ENCODE measurements around the gene SNCB.
A peak's percentile ranks its signal among the peaks of the same experiment; 100 is the strongest.

SNCB gene

DNA sequence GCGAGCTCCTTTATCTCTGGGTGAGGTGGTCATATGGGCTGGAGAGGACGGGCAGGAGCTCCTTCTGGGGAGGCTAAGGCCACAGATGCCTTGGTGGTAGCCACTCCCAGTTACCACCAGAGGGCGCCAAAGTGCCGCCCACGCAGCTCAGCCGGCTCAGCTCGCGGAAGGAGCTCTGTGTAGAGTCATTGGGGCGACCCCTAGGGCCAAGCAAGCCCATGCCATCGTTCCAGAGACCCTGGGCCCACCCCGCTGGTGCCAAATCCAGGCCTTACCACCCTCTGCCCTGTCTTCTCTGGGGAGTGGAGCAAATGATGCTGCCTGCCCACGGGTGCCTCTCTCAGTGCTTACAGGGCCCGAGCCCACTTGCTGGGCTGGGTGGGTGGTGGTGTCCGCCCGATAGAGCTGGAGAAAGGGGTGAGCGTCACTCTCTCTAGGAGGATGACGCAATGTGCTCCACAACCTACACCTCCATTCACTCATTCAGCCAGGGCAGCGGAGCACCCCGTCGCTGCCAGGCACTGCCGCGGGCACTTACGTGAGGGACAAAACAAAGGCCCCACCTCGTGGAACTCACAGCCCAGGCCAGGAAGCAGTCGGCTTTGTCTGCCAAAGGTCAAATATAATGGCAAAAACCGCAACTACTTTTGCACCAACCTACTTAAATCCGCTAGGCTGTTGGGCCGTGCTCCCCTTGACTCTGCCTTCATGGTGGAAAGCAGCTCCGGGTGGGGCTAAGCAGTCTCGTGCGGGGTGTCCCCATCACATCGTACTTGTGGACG is 30.7 kb upstream of the SNCB start:
- peak; percentile 48 for DNase-seq

DNA sequence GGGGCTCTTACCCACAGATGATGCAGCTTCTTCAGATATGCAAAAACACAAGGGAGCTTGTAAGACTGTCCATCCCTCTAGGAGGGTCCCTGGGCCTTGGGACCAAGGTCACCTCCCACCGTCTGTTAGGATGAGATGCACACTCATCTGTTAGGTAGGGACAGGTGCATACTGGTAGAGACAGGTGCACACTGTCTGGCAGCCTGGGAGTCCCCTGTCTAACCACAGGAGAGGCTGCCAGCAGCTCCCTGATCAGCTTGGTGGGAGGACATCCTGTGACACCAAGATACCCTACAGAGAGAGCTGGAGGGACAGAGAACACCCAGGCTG is 30.2 kb upstream of the SNCB start:
- no peak for DNase-seq

DNA sequence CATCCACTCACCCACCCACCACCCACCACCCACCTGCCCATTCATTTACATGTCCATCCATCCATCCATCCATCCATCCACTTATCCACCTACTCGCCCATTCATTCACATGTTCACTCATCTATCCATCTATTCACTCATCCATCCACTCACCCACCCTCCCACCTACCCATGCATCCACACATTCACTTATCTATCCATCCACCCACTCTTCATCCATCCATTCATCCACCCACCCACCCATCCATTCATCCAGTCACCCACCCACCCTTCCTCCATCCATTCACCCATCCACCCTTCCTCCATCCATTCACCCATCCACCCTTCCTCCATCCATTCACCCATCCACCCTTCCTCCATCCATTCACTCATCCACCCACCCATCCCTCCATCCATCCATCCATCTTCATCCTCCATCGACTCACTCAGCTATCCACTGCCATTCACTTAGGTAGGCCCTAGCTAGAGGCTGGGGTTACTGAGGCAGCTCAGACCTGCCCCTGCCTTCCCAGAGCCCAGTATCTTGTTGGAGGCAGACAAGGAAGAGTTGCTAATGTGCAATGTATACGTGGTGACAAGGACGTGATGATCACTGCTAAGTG is 29.6 kb upstream of the SNCB start:
- no peak for DNase-seq

DNA sequence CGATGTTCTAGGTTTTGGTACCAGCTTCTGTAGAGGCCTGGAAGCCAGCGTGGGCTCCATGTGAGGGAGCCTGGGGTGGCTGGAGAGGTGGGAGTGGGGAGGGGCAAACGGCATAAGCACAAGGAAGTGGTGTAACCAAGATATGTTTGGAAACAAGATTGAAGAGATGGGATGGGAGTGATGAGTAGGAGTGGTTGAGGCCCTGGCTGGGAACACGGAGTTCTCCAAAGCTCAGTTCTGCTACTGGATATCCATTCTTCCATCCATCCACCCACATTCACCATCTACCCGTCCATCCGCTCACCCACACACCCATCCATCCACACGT is 29.1 kb upstream of the SNCB start:
- no peak for DNase-seq

DNA sequence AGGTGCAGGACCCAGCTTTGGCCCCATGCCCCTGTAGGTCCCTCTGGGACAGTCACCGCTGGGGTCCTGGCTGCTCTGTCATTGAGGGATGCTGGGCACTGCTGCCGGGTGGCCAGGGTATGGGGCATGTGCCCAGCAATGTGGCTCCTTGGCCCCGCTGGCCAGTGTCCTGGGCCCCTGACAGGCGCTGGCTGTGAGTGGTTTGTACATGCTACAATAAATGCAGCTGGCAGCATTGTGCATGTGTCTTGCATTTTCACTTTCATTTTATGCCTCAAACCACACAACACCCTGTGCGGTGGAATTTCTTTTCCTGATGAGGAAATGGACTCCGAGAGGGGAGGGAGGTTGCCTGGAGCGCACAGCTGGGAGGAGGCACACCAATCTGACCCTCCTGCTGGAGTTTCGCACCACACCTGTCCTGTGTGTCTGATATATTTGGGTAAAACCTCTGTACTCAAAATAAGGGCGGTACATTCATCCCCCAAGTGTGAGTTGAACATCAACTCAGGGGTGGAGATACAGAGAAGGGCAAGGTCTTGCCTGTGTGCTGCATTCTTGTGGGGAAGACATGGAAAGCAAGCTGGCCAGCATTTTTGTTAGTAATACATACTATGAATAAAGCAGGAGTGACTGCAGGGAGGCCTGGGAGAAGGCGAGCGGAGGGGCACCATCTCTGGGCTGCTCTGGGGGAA is 28.6 kb upstream of the SNCB start:
- DNase-seq, result no peak

DNA sequence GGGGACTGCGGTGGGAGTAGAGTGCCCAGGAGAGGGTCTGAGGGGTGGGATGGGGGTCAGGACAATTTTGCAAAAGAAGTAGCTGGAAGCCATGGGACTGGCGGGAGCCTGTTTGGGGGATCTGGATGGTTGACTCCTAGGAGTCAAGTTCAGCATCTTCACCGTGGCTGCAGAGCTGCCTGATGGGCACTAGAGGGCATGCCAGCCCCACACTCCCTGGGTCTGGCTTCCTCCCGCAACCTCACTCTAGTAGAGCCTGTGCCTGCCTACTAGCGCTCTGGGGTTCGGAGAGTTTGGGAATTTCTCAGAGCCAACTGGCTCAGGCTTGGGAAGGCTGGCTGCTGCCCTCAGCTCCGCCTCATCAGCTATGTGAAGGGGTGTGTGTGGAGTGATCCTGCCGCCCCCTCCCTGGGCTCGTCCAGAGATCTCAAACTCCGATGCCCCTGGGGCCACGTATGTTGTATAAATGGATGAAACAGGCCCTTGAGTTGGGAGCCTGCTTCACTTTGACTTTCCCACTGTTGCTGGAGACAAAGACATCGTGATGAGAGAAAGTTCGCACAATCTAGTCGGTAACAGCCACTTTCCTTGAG is 27.8 kb upstream of the SNCB start:
- peak; percentile 32 for DNase-seq

DNA sequence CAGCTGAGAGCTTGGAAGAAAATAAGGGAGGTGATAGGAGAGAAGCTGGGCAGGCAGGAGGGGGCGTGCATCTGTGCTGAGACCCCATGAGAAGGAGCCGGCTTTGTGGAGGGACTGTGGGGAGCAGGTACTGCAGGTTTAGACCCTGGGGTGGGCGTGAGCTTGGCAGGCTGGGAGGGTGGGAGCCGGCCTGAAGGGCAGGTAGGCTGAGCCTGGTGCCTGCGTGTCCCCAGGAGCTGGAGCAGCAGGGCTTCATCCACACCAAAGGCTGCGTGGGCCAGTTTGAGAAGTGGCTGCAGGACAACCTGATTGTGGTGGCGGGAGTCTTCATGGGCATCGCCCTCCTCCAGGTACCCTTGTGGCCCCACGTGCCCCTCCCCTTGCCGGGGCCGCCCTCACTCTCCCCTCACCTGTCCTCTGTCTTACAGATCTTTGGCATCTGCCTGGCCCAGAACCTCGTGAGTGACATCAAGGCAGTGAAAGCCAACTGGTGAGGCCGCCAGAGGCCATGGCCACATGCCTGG is 26.2 kb upstream of the SNCB start:
- DNase-seq, result no peak

DNA sequence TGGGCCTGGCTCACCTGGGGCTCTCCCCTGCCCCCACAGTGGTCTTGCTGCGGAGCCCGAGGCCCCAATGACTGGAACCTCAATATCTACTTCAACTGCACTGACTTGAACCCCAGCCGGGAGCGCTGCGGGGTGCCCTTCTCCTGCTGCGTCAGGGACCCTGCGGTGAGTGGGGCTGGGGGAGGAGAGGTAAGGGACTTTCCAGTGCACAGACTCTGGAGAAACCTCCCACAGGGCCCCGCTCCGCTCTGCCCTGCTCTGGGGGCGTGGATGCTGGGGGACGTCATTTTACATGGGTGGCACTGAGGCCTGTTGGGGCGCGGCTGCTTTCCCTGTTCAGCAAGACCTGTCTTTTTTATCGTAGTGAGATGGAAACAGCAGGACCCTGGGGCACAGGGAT is 24.5 kb upstream of the SNCB start:
- DNase-seq, result no peak

DNA sequence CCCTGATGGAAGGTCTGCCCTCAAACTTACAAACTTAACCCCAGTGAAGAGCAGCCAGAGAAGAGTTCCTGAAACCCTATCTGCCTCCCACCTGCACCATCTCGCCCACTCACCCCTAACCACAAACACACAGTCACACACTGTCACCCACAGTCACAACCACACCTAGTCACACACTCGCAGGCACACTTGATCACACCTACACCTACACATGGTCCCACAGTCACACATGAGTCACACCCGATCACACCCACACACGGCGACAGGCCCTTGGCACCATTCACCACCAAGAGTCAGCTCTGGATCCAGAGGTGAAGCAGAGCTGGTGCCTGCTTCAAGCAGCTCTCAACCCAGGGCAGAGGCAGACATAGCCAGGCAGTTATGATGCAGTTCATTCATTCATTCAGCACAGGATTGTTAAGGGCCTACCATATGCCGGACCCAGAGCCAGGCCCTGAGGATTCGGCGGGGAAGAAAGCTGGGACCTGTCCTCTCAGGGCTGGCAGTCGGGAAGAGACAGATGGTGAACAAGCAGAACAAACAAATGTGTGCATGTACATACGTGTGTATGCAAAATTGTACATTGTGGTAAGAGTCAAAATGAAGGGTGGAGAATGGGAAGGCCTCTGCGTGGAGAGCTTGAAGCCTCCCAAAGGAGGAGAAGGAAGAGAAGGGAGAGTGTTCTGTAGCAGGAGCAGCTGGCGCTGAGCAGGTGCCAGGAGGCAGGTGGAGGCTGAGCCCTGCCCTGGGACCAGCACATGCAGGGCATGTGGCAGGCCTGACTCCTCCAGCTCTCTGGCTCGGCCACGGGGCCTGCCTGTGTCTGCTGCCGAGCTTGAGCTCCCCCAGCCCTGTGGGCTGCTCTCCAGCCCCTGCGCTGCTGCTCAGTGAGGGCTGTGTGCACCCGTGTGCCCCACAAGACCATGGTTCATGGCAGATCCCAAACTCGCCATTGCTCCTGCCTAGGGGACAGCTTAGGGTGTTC is 23.4 kb upstream of the SNCB start:
- DNase-seq, result no peak

DNA sequence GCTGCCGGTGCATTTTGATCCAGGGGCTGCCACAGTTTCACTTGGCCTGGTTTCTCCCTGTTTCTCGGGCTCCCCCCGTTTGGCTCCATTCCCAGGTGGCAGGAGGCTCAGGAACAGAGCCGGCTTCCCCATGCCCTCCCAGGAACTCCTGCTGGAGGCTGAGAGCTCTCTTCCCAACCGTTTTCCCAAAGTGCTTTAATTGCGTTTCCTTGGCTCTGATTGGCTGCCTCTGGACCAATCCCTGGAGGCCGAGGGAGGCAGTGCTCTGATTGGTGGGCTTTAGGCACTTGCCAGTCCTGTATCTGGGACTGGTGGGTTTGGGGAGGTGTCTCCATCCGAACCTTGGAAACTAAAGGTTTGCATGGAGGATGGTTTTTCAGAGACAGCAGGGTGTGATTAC is 21.8 kb upstream of the SNCB start:
- peak; percentile 8 for DNase-seq

DNA sequence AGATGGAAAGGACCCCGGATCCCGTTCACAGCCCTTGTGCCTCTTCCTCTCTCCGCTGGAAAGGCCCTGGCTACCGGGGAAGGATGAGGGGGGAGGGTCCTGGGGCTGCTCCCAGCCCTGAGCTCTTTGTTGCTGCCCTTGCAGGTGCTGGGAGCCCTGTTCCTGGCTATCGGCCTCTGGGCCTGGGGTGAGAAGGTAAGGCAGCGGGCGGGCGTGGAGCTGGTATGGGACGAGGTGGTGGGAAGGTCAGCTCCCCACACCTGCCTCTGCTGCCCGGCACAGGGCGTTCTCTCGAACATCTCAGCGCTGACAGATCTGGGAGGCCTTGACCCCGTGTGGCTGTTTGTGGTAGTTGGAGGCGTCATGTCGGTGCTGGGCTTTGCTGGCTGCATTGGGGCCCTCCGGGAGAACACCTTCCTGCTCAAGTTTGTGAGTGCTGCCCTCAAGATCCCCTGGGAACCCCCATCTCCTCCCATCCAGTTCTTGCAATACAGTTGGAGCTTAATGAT is 21.2 kb upstream of the SNCB start:
- no peak for DNase-seq

DNA sequence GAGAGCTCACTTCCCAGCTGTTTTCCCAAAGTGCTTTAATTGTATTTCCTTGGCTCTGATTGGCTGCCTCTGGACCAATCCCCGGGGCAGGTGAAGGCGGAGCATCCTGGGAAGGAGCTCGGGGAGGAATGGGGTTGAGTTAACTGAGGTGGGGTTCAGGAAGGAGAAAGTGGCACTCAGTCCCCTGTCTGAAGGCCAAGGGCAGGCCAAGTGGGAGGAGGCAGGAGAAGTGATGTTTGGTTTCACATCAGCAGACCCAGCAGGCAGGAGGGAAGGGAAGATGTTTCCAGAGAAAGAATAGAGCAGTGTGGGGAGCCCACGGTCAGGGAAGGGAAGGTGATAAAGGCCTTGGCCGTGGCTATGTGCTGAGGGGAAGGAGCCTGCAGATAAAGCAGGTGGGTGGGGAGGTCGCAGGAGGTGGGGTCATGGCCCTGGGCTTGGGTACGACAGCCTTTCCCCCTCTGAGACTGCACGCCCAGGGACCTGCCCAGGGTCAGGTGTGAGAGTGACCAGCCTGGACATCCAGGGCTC is 20.1 kb upstream of the SNCB start:
- DNase-seq, result no peak

DNA sequence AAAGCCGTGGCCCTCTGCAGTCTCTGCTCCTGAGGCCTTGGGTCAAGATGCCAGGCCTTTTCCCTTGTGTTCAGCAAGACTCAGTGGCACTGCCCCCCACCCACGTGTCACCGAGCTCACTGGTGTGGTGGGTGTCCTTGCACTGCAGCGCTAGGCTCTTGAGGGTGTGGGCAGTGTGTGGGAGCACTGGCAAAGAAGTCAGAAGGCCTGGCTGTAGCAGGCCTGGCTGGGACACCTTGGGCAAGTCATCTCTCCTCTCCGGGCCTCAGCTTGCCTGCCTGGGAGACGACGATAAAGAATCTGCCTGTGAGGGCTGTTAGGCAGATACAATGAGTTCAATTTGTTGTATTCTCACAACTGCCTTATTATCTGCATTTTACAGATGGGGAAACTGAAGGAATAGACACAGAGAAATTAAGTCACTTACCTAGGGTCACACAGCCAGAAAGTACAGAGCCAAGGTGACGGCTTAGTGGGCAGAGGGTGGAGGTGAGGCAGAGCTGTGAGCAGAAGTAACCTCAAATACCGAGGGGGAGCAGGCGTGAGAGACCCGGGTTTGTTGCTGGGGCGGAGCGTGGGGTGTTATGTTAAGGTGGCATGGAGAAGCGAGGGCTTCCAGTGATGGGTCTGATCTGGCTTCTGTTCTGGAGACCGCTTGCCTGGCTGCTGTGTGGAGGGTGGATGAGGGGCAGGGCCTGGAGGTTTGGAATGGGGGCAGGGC is 18.3 kb upstream of the SNCB start:
- no peak for DNase-seq

DNA sequence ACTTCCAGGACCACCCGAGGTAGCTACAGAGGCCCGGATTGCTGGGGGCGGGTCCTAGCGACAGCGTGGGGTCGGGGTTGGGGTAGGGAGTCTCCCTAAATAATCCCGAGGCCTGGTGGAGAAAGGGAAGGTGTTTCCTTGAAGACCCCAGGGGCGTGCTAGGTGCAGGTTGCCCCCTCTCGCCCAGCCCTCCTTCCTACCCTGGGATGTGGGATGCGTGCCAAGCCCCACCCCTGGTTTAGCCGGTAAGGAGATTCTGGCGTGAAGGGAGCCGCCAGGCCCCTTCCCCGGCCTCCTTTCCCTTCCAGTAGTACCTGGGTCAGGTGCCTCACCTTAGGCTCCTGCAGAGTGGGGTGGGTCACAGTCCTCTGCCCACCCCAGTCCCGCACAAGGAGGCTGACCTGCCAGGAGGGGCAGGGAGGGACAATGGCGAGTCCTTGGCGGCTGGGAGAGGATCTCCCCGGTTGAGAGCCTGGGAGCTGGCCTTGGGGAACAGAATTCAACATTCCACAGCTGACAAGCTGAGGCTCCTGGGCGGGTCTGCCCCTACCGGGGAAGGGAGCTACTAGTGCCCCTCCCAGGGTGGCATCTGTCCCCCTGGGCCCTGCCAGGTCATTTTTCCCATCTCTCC is 17.6 kb upstream of the SNCB start:
- DNase-seq, result peak; percentile 32

DNA sequence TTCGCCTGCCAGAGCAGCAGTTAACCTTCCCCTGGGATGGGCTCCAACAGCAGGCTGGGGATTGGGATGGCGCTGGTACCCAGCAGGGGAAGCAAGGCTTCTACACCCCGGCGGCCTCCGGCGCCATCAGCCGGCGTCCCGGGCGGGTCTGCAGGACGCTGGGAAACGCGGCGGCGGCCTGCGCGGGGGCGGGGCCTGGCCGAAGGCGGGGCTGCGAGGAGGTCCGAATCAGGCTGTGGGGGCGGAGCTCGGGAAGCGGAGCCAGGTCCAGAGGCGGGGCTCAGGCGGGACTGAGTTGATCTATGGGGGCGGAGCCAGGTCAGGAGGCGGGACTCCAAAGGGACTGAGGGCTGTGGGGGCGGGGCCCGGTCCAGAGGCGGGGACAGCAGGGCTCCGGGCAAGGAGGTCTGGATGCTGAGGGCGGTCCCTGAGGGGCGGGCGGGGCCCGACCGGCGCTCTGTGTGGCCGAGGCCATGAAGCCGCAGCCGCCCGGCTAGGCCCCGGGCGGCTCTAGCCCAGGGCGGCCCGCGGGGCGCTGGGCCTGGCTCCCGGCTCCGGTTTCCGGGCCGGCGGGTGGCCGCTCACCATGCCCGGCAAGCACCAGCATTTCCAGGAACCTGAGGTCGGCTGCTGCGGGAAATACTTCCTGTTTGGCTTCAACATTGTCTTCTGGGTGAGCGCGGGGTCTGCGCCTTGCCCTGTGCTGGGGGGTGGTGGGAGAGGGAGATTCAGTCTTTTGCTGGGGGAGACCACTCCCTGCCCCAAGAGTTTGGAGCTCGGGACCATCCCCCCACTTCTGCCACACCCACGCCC is 16.9 kb upstream of the SNCB start, which contains the start of gene TSPAN17:
TSS of gene TSPAN17 (plus strand) at position 455 of the 813 bp plus-strand sequence. CDS start at position 587, 132 bp downstream.
- peak; percentile 88 for DNase-seq

DNA sequence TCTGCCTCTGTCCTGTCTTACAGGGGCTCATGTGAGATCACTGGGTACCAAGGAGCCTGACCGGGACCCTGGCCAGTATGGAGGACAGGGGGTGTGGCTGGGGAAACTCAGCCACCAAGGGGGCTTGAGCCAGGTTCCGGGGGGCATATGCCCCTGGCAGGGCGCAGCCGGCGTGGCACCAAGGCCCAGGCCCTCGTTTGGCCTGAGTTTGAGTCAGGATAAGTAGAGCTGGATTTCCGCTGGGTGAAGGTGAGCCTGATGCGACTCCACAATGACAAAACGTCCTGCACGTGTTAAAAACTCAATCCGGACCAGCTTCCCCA is 16.3 kb upstream of the SNCB start:
- DNase-seq, result no peak

DNA sequence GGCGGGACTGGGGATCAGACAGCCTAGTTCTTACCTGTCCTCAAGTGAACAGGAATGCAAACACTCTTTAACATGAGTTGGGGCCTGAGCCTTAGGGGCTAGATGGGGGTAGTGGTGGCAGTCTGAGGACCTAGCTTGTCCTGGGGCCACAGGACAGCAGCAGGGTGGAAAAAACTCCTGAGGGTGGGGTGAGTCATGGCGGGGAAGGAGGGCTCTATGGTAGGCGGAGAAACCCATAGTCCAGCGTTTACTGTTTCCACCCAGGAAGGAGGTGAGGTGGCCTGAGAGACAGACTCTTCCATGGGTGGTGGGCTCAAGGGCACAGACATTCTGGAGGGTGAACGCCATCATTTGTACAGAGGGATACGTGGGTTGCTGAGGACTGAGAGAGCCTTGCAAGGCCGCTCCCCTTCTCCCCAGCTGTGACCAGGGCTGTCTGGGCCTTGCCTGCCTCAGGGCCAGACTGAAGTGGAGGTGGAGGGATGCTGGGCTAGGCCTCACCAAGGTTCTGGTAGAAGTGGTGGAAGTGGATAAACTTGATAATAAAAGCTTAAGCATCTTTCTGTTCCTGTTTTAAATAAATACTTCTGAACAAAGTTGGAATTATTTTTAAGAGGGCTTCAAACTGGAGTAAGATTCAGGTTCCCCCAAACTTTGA is 15.8 kb upstream of the SNCB start:
- no peak for DNase-seq

DNA sequence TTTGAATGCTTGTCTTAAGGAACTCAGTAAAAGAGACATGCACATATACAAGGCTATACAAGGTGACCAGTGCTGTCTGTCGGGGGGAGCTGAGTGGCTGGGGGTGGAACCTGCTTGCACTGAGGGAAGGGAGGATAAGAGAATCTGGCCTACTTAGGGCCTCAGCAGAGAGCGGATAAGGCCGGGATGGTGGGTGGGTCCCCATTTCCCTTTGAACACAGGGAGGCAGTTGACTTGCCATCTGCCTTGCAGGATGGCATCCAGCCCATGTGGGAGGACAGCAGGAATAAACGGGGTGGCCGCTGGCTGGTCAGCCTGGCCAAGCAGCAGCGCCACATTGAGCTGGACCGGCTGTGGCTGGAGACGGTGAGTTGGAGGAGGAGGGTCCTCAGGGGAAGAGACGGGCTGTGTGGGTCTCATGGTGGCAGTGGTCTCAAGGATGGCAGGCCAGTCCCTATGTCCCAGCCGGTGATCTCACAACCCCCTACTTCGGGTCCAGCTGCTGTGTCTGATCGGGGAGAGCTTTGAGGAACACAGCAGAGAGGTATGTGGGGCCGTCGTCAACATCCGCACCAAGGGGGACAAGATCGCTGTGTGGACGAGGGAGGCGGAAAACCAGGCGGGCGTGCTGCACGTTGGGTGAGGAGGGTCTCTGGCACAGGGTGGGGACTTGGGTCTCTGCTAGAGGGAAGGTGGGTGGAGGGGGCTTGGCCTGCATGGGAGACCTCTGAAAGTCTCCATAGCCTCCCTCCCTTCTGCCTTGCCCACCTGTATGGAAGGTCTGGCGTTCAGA is 14.7 kb upstream of the SNCB start:
- DNase-seq, result no peak

DNA sequence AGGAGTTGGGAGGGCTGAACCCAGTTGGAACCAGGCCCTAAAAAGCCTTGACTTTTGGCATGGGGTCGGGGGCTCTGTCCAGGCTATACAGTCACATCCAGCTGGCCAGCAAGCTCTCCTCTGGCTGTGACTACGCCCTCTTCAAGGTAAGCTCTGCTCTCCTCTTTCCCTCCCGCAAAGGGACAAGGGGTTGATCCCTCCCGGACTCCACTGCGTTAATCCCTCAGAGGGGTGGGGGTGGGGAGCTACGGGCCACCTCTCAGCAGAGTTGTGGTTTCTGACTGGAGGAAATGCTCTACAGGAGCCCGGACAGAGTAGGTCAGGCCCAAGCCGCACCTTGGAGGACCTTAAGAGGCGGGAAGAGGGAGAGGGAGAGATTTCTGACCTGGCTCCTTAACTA is 14.0 kb upstream of the SNCB start:
- no peak for DNase-seq
